Neural cell (in vitro differentiated cells): ENCODE data around the gene STS. TPM values are rescaled to one million over a fixed set of nuclear protein-coding genes. Genes with fewer than 3 reads are reported as not detected.

Experiments
- H2AFZ ChIP-seq: fragments of 200-600, 300-800 bp; sonication (generic), shearing (Covaris generic); 2 replicates; pipeline ENCODE4 v1.6.0; 2014; ENCODE audit warnings: low read depth, mild to moderate bottlenecking, antibody characterized with exemption, low read length, moderate library complexity
- H3F3A ChIP-seq: fragments of 200-600 bp; shearing (Covaris generic); 2 replicates; pipeline ENCODE4 v1.6.1; 2016; ENCODE audit warnings: mild to moderate bottlenecking, moderate library complexity, mixed read lengths, antibody characterized with exemption, low read length; ENCODE audit not compliant: insufficient read depth, poor library complexity, severe bottlenecking
- H3K27ac ChIP-seq: fragments of 200-600, 300-800 bp; sonication (generic), shearing (Covaris generic); 2 replicates; pipeline ENCODE4 v1.5.1; 2014; ENCODE audit warnings: mild to moderate bottlenecking, low read length, moderate library complexity
- H3K27me3 ChIP-seq: fragments of 300-800, 200-600 bp; sonication (generic), shearing (Covaris generic); 2 replicates; pipeline ENCODE4 v1.6.0; 2014; ENCODE audit warnings: mild to moderate bottlenecking, low read depth, low read length, moderate library complexity; ENCODE audit not compliant: insufficient read depth
- H3K36me3 ChIP-seq: fragments of 300-800, 200-600 bp; sonication (generic), shearing (Covaris generic); 2 replicates; pipeline ENCODE4 v1.5.1; 2014; ENCODE audit warnings: mild to moderate bottlenecking, antibody characterized with exemption, low read length, moderate library complexity; ENCODE audit not compliant: insufficient read depth
- H3K4me2 ChIP-seq: fragments of 300-800, 200-600 bp; sonication (generic), shearing (Covaris generic); 2 replicates; pipeline ENCODE4 v1.6.0; 2014; ENCODE audit warnings: mild to moderate bottlenecking, low read length
- H3K4me3 ChIP-seq: fragments of 300-800, 200-600 bp; sonication (generic), shearing (Covaris generic); 2 replicates; pipeline ENCODE4 v1.5.1; 2014; ENCODE audit warnings: mild to moderate bottlenecking, low read length, moderate library complexity
- H3K79me2 ChIP-seq: fragments of 200-600 bp; shearing (Covaris generic); replicated peaks from 2 replicates; pipeline ENCODE4 v1.6.0; 2014; ENCODE audit warnings: mild to moderate bottlenecking, low read length, moderate library complexity; ENCODE audit not compliant: insufficient read depth
- H3K9ac ChIP-seq: fragments of 300-800, 200-600 bp; sonication (generic), shearing (Covaris generic); 2 replicates; pipeline ENCODE4 v1.6.1; 2016; ENCODE audit warnings: mild to moderate bottlenecking, low read length, mixed read lengths
- H3K9me2 ChIP-seq: fragments of 200-600 bp; shearing (Covaris generic); 2 replicates; pipeline ENCODE4 v1.6.1; 2016; ENCODE audit warnings: mild to moderate bottlenecking, low read length, mixed read lengths; ENCODE audit not compliant: insufficient read depth
- H3K9me3 ChIP-seq: fragments of 200-600, 300-800 bp; sonication (generic), shearing (Covaris generic); 2 replicates; pipeline ENCODE4 v1.6.1; 2016; ENCODE audit warnings: mild to moderate bottlenecking, mixed run types, low read length, moderate library complexity, mixed read lengths
- H4K20me1 ChIP-seq: fragments of 200-600 bp; shearing (Covaris generic); 2 replicates; pipeline ENCODE4 v1.6.1; 2016; ENCODE audit warnings: mild to moderate bottlenecking, mixed run types; ENCODE audit not compliant: insufficient read depth
- CTCF ChIP-seq: fragments of 450-650 bp; IDR thresholded peaks from 2 replicates; pipeline ENCODE4 v1.5.1; 2014; ENCODE audit warnings: antibody characterized with exemption, mild to moderate bottlenecking, moderate library complexity; ENCODE audit not compliant: poor library complexity, severe bottlenecking
- EP300 ChIP-seq: fragments of 450-650 bp; conservative IDR thresholded peaks from 2 replicates; pipeline ENCODE4 v1.6.1; 2014; ENCODE audit warnings: antibody characterized with exemption, mild to moderate bottlenecking, moderate library complexity; ENCODE audit not compliant: poor library complexity, severe bottlenecking
- EZH2 ChIP-seq: fragments of 200-600, 300-800 bp; shearing (Covaris generic), sonication (generic); IDR thresholded peaks from 2 replicates; pipeline ENCODE4 v1.6.1; 2014; ENCODE audit warnings: antibody characterized with exemption, low read length, borderline replicate concordance, mild to moderate bottlenecking; ENCODE audit not compliant: insufficient read depth, poor library complexity, severe bottlenecking
- MXI1 ChIP-seq: fragments of 450-650 bp; conservative IDR thresholded peaks from 2 replicates; pipeline ENCODE4 v1.6.1; 2014; ENCODE audit warnings: antibody characterized with exemption, mild to moderate bottlenecking; ENCODE audit not compliant: poor library complexity, severe bottlenecking
- POLR2AphosphoS5 ChIP-seq: IDR thresholded peaks from 2 replicates; pipeline ENCODE4 v1.6.1; 2012
- RAD21 ChIP-seq: fragments of 450-650 bp; conservative IDR thresholded peaks from 2 replicates; pipeline ENCODE4 v1.6.1; 2014; ENCODE audit warnings: antibody characterized with exemption, mild to moderate bottlenecking, moderate library complexity
- SMC3 ChIP-seq: fragments of 450-650 bp; conservative IDR thresholded peaks from 2 replicates; pipeline ENCODE4 v1.6.1; 2014; ENCODE audit warnings: antibody characterized with exemption, mild to moderate bottlenecking, moderate library complexity; ENCODE audit not compliant: poor library complexity
- TAF1 ChIP-seq: IDR thresholded peaks from 2 replicates; pipeline ENCODE4 v1.6.1; 2012; ENCODE audit warnings: low read depth
- polyA plus RNA-seq: library from polyadenylated mRNA; depleted of rRNA; stranded (reverse); fragments of >200 nt; gene quantifications from 2 replicates; pipeline ENCODE4 v1.2.3, GENCODE V29; 2014
- TF ChIP-seq, protein P1 (sequence below): IDR thresholded peaks from 2 replicates; pipeline ENCODE4 v1.6.1; 2012; ENCODE audit warnings: borderline replicate concordance

Gene STS
- polyA plus RNA-seq, 1 donor from 2014 or later: 1.7 TPM

GRCh38 chrX:7134981-7135380, 12.5 kb upstream of the STS start:
- no peak overlapping the region for H3K9ac ChIP-seq
- no peaks in the 10 kb centered on the region for H3K9me2 ChIP-seq
- H4K20me1 ChIP-seq: no peaks in the 10 kb centered on the region
- H3K79me2 ChIP-seq: no peaks in the 10 kb centered on the region
- H3K27ac ChIP-seq: peak overlapping the region; percentile 24
- no peaks in the 10 kb centered on the region for H3F3A ChIP-seq
- TF ChIP-seq EZH2 (no peak), RAD21 (no peak), POLR2AphosphoS5 (no peak), TAF1 (no peak), MXI1 (no peak), EP300 (no peak), CTCF (no peak), SMC3 (no peak)
- TF ChIP-seq, protein P1, sequence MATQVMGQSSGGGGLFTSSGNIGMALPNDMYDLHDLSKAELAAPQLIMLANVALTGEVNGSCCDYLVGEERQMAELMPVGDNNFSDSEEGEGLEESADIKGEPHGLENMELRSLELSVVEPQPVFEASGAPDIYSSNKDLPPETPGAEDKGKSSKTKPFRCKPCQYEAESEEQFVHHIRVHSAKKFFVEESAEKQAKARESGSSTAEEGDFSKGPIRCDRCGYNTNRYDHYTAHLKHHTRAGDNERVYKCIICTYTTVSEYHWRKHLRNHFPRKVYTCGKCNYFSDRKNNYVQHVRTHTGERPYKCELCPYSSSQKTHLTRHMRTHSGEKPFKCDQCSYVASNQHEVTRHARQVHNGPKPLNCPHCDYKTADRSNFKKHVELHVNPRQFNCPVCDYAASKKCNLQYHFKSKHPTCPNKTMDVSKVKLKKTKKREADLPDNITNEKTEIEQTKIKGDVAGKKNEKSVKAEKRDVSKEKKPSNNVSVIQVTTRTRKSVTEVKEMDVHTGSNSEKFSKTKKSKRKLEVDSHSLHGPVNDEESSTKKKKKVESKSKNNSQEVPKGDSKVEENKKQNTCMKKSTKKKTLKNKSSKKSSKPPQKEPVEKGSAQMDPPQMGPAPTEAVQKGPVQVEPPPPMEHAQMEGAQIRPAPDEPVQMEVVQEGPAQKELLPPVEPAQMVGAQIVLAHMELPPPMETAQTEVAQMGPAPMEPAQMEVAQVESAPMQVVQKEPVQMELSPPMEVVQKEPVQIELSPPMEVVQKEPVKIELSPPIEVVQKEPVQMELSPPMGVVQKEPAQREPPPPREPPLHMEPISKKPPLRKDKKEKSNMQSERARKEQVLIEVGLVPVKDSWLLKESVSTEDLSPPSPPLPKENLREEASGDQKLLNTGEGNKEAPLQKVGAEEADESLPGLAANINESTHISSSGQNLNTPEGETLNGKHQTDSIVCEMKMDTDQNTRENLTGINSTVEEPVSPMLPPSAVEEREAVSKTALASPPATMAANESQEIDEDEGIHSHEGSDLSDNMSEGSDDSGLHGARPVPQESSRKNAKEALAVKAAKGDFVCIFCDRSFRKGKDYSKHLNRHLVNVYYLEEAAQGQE: no peak
- H3K9me3 ChIP-seq: no peaks in the 10 kb centered on the region
- no peaks in the 10 kb centered on the region for H3K27me3 ChIP-seq
- no peak overlapping the region for H3K4me2 ChIP-seq
- no peaks in the 10 kb centered on the region for H3K36me3 ChIP-seq
- no peak overlapping the region for H2AFZ ChIP-seq
- H3K4me3 ChIP-seq: peak overlapping the region; percentile 25

DNA sequence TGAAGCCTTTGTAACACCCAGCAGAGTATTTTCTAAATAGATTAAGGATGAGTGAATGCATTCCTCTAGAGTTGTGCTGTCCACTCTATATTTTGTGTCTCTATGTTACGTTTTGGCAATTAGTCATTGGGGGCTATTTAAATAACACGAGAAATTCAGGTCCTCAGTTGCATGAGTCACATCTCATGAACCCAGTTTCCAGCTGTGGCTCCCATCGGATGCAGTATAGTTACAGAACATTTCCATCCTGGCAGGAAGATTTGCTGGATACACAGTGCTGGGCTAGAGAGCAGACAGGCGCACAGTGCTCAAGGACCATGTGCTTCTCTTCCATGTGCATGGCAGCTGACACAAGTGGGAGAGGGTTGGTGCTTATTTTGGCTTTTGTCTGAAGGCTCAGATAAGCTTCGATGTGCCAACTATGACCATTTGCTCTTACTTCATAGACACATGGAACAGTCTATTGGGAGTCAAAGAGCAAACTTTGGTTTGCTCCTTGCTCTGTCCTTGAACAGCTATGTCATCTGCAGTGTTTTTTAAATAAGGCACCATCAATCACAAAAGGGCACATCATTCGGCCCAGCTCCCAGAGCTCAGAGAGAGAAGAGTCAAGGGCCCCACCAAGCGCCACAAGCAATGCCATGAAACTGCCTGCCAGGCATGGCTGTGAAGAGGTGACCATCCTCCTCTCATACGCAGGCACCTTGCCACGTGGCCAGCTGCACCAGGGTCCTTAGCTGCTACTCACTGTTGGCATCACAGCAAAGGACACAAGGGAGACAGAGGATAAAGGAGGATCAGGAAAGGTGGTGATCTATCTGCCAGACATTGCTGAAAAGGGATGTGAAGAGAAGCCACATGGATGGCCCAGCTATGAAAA, 8.1 kb upstream of the STS start:
- Histone ChIP-seq H4K20me1 (no peaks in the 10 kb centered on the region), H2AFZ (no peak overlapping the region), H3K27ac (no peak overlapping the region), H3K27me3 (no peaks in the 10 kb centered on the region), H3K79me2 (no peaks in the 10 kb centered on the region), H3K9me3 (no peaks in the 10 kb centered on the region), H3K9ac (no peak overlapping the region), H3K36me3 (no peaks in the 10 kb centered on the region), H3F3A (no peaks in the 10 kb centered on the region), H3K9me2 (no peaks in the 10 kb centered on the region), H3K4me2 (no peak overlapping the region), H3K4me3 (no peak overlapping the region)
- no peak for TF ChIP-seq EZH2
- TF ChIP-seq CTCF: no peak
